ENCODE data around the gene NKTR.

- TF ChIP-seq CTCF (IDR thresholded peaks at IDR 0.05) (no peak), POLR2A (IDR thresholded peaks at IDR 0.05) (no peak)
These were observed 72.0 kb downstream of the NKTR start for GRCh38 chr3:42672515-42672914.
